A673 (cell line): ENCODE results near the gene KRT14. TPM values are rescaled to one million over a fixed set of nuclear protein-coding genes. Genes with fewer than 3 reads are reported as not detected.

Source experiments
- BruUV-seq: library from RNA; stranded (reverse); fragments of 400-500 nt; replicated peaks from 2 replicates; lab custom pipeline; 2021; lab: Mats Ljungman, UMichigan
- CTCF ChIA-PET: fragments of 300-600 bp; sonication (Branson Sonifier 250); formaldehyde crosslinking; loops from one replicate; lab custom pipeline; 2022; ENCODE audit warnings: antibody characterized with exemption; lab: Charles Lee
- POLR2A ChIA-PET: fragments of 300-600 bp; sonication (Branson Sonifier 250); formaldehyde crosslinking; loops from one replicate; lab custom pipeline; 2022; ENCODE audit warnings: antibody characterized with exemption; ENCODE audit not compliant: low non-redundant PET; lab: Charles Lee
- DNase-seq: peaks from one replicate; pipeline ENCODE4 v3.0.0-alpha.2; 2015; ENCODE audit warnings: low spot score
- H3K27ac ChIP-seq: fragments of 200-600 bp; sonication (generic); 2 replicates; pipeline ENCODE4 v1.5.1; 2016; ENCODE audit warnings: mixed run types, low read depth, mild to moderate bottlenecking, mixed read lengths, antibody characterized with exemption, low read length; ENCODE audit not compliant: poor library complexity, severe bottlenecking
- H3K27me3 ChIP-seq: fragments of 200-600 bp; sonication (generic); replicated peaks from 2 replicates; pipeline ENCODE4 v1.6.1; 2017; ENCODE audit warnings: mixed run types, low read depth, mild to moderate bottlenecking, mixed read lengths, antibody characterized with exemption, low read length; ENCODE audit not compliant: insufficient read depth, poor library complexity
- H3K36me3 ChIP-seq: fragments of 200-600 bp; sonication (generic); 2 replicates; pipeline ENCODE4 v1.6.1; 2016; ENCODE audit warnings: mixed run types, mild to moderate bottlenecking, mixed read lengths, antibody characterized with exemption, low read length; ENCODE audit not compliant: insufficient read depth, poor library complexity, severe bottlenecking
- H3K4me1 ChIP-seq: fragments of 200-600 bp; sonication (generic); 2 replicates; pipeline ENCODE4 v1.6.1; 2017; ENCODE audit warnings: mixed run types, mild to moderate bottlenecking, mixed read lengths, antibody characterized with exemption, low read length; ENCODE audit not compliant: insufficient read depth, poor library complexity, severe bottlenecking
- H3K4me3 ChIP-seq: fragments of 200-600 bp; sonication (generic); 2 replicates; pipeline ENCODE4 v1.5.1; 2016; ENCODE audit warnings: low read depth, mixed run types, mild to moderate bottlenecking, mixed read lengths, low read length; ENCODE audit not compliant: poor library complexity, severe bottlenecking
- H3K9me3 ChIP-seq: fragments of 200-600 bp; sonication (generic); 2 replicates; pipeline ENCODE4 v1.6.1; 2016; ENCODE audit warnings: mixed run types, low read depth, mild to moderate bottlenecking, mixed read lengths, antibody characterized with exemption, low read length; ENCODE audit not compliant: poor library complexity, severe bottlenecking
- CTCF ChIP-seq: fragments of 300-800, 200-600 bp; sonication (generic); conservative IDR thresholded peaks from 2 replicates; pipeline ENCODE4 v1.5.1; 2017; ENCODE audit warnings: low read depth, mild to moderate bottlenecking, antibody characterized with exemption, low read length, moderate library complexity, mixed read lengths
- EZH2 ChIP-seq: fragments of 200-600 bp; sonication (generic); IDR thresholded peaks from 2 replicates; pipeline ENCODE4 v1.6.1; 2017; ENCODE audit warnings: borderline replicate concordance, low read depth, mild to moderate bottlenecking, mixed read lengths, antibody characterized with exemption, low read length; ENCODE audit not compliant: poor library complexity, severe bottlenecking
- intact Hi-C: fragments of 100-400 bp; cut with micrococcal nuclease; formaldehyde crosslinking; loops from one replicate; pipeline ENCODE4 v1.10.0; 2022; ENCODE audit not compliant: unreplicated experiment
- total RNA-seq: library from RNA; stranded (reverse); gene quantifications from 2 replicates; pipeline ENCODE4 v1.2.3, GENCODE V29; 2021

KRT14 gene
- total RNA-seq, 1 experiment from 2014 or later: not detected

DNA sequence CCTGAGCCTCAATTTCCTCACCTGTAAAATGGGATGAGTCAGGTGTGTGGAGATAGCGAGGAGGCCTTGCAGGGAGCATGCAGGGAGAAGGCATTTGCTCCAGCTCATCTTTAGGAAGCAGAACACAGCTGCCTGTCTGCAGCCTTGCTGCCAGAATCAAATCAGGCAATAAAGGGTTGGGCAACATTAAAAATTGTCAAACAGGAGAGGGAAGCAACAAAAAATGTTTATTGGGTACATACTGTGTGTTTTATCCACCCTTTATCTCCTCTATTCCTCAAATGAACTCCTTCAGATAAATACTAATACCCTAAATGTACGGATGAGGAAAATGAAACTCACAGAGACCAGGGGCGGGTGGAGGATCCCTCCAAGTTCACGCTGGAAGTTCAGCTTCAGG, 13.6 kb upstream of the KRT14 start:
- BruUV-seq: no TSS peak
- Histone ChIP-seq H3K27me3 (no peaks in the 10 kb centered on the region), H3K9me3 (no peaks in the 10 kb centered on the region), H3K4me3 (no peak overlapping the region), H3K4me1 (no peaks in the 10 kb centered on the region), H3K36me3 (no peaks in the 10 kb centered on the region), H3K27ac (no peak overlapping the region)
- ChIA-PET POLR2A (no interaction called here), CTCF (no interaction called here)
- intact Hi-C loops: no loop called here
- no peak for DNase-seq
- TF ChIP-seq CTCF: no peak
- no peak for TF ChIP-seq EZH2

- no peaks in the 10 kb centered on the region for H3K27me3 ChIP-seq
- intact Hi-C loops: no loop called here
- no peak for DNase-seq
- ChIA-PET CTCF (no interaction called here), POLR2A (no interaction called here)
- BruUV-seq: no TSS peak
- H3K9me3 ChIP-seq: no peaks in the 10 kb centered on the region
- H3K4me3 ChIP-seq: no peak overlapping the region
- H3K4me1 ChIP-seq: no peaks in the 10 kb centered on the region
- H3K27ac ChIP-seq: no peak overlapping the region
- H3K36me3 ChIP-seq: no peaks in the 10 kb centered on the region
- TF ChIP-seq EZH2 (no peak), CTCF (no peak)
Measured at GRCh38 chr17:41599680-41600079, 13.0 kb upstream of the KRT14 start.

GRCh38 chr17:41595585-41595984, 8.9 kb upstream of the KRT14 start:
- DNase-seq: no peak
- H3K27me3 ChIP-seq: no peaks in the 10 kb centered on the region
- no peaks in the 10 kb centered on the region for H3K36me3 ChIP-seq
- intact Hi-C loops: no loop called here
- TF ChIP-seq EZH2 (no peak), CTCF (no peak)
- CTCF ChIA-PET: no interaction called here
- no peaks in the 10 kb centered on the region for H3K9me3 ChIP-seq
- BruUV-seq: no TSS peak
- H3K4me1 ChIP-seq: no peaks in the 10 kb centered on the region
- POLR2A ChIA-PET: no interaction called here
- no peak overlapping the region for H3K4me3 ChIP-seq
- H3K27ac ChIP-seq: no peak overlapping the region
